ENCODE measurements around the gene FMOD.
A peak's percentile ranks its signal among the peaks of the same experiment; 100 is the strongest.

FMOD gene

GRCh38 chr1:203343956-203344754, 6.8 kb downstream of the FMOD start:
- Histone ChIP-seq H3K27ac (ENCODE audit: insufficient read depth, low read depth, low read length, poor library complexity, severe bottlenecking) (no peak overlapping the region), H3K36me3 (ENCODE audit: control insufficient read depth, insufficient read depth, low read length) (no peaks in the 10 kb centered on the region), H3K9me3 (ENCODE audit: control insufficient read depth, low read length) (no peaks in the 10 kb centered on the region), H3K4me3 (ENCODE audit: insufficient read depth, low read depth, low read length) (no peak overlapping the region), H3K27me3 (ENCODE audit: control insufficient read depth, insufficient read depth, low read length, poor library complexity, severe bottlenecking) (peaks cover 4% of the 10 kb centered on the region), H3K4me1 (ENCODE audit: control insufficient read depth, insufficient read depth, low read length) (no peaks in the 10 kb centered on the region)
- WGBS, 2 experiments: 88 to 95% methylated on average over 8 to 9 of the region's 9 CpGs

- H3K4me3 ChIP-seq (ENCODE audit: insufficient read depth, low read depth, low read length): no peak overlapping the region
- no peaks in the 10 kb centered on the region for H3K4me1 ChIP-seq (ENCODE audit: control insufficient read depth, insufficient read depth, low read length)
- no peaks in the 10 kb centered on the region for H3K9me3 ChIP-seq (ENCODE audit: control insufficient read depth, low read length)
- H3K27ac ChIP-seq (ENCODE audit: insufficient read depth, low read depth, low read length, poor library complexity, severe bottlenecking): no peak overlapping the region
- WGBS, 2 experiments: 71 to 72% methylated on average over 23 of the region's 23 CpGs
- peaks cover 4% of the 10 kb centered on the region for H3K27me3 ChIP-seq (ENCODE audit: control insufficient read depth, insufficient read depth, low read length, poor library complexity, severe bottlenecking)
- no peaks in the 10 kb centered on the region for H3K36me3 ChIP-seq (ENCODE audit: control insufficient read depth, insufficient read depth, low read length)
Measured at GRCh38 chr1:203342192-203342940, 8.6 kb downstream of the FMOD start.

DNA sequence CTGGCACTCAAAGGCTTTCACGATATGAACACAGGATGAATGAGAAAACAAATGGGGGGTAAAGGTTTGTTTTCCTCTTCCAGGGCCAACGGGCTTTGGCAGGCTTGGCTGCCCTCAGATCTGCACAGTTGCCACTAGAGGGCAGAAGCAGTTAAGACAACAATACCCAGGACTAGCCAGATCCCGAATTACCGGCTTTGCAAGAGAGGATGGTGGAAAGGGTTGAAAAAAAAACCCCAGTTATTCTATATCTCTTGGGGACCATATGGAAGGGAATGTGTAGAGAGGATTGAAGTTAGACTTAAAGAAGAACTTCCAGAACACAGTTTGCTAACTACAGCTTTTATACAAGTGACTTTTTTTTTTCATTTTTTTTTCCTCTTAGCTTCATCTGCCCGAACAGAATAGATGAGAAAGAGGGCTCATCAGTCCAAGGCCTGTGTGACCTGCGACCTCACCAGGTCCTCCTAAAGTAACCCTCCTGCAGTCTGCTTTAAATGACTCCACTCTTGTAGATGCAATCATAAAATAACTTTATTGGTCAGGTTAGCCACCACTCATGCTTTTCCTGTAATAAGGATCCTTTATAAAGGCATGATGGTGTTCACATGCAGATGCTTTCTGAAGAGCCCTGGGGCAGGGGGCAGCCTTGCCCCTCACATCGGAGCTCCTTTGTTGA, 10.7 kb downstream of the FMOD start:
- Histone ChIP-seq H3K4me3 (ENCODE audit: insufficient read depth, low read depth, low read length) (no peak overlapping the region), H3K9me3 (ENCODE audit: control insufficient read depth, low read length) (no peaks in the 10 kb centered on the region), H3K27me3 (ENCODE audit: control insufficient read depth, insufficient read depth, low read length, poor library complexity, severe bottlenecking) (peaks cover 4% of the 10 kb centered on the region), H3K36me3 (ENCODE audit: control insufficient read depth, insufficient read depth, low read length) (no peaks in the 10 kb centered on the region), H3K4me1 (ENCODE audit: control insufficient read depth, insufficient read depth, low read length) (peaks cover 6% of the 10 kb centered on the region), H3K27ac (ENCODE audit: insufficient read depth, low read depth, low read length, poor library complexity, severe bottlenecking) (no peak overlapping the region)
- WGBS, 2 experiments: 26 to 31% methylated on average over 7 of the region's 7 CpGs

GRCh38 chr1:203338335-203339036, 12.4 kb downstream of the FMOD start:
- H3K4me1 ChIP-seq (ENCODE audit: control insufficient read depth, insufficient read depth, low read length): peaks cover 6% of the 10 kb centered on the region
- no peak overlapping the region for H3K4me3 ChIP-seq (ENCODE audit: insufficient read depth, low read depth, low read length)
- no peak overlapping the region for H3K27ac ChIP-seq (ENCODE audit: insufficient read depth, low read depth, low read length, poor library complexity, severe bottlenecking)
- WGBS, 2 experiments: 56 to 59% methylated on average over 14 to 18 of the region's 18 CpGs
- H3K9me3 ChIP-seq (ENCODE audit: control insufficient read depth, low read length): no peaks in the 10 kb centered on the region
- no peaks in the 10 kb centered on the region for H3K36me3 ChIP-seq (ENCODE audit: control insufficient read depth, insufficient read depth, low read length)
- peaks cover 4% of the 10 kb centered on the region for H3K27me3 ChIP-seq (ENCODE audit: control insufficient read depth, insufficient read depth, low read length, poor library complexity, severe bottlenecking)

DNA sequence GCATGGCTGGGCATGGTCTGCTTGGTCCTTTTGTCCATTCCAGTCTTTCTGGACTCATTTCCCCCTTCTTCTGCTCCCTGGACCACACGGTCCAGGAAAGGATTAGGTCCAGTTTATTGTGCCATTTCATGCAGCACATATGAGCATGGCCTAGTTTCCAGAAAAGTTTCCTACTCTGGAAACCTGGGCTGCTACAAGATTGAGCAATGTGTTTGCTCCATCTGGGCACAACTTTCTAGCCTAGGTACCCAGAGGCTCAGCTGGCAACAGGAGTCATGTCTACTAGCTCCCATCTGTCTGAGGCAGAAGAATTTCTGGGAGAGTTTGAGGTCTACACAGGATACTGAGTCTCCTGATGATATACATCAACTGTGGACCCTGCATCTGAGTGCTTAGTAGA, 14.8 kb downstream of the FMOD start:
- Histone ChIP-seq H3K4me1 (ENCODE audit: control insufficient read depth, insufficient read depth, low read length) (peaks cover 6% of the 10 kb centered on the region), H3K9me3 (ENCODE audit: control insufficient read depth, low read length) (no peaks in the 10 kb centered on the region), H3K4me3 (ENCODE audit: insufficient read depth, low read depth, low read length) (no peak overlapping the region), H3K36me3 (ENCODE audit: control insufficient read depth, insufficient read depth, low read length) (no peaks in the 10 kb centered on the region), H3K27me3 (ENCODE audit: control insufficient read depth, insufficient read depth, low read length, poor library complexity, severe bottlenecking) (peaks cover 4% of the 10 kb centered on the region), H3K27ac (ENCODE audit: insufficient read depth, low read depth, low read length, poor library complexity, severe bottlenecking) (no peak overlapping the region)
- 83 to 88% methylated on average over 1 of the region's 1 CpG for WGBS, 2 experiments

- Histone ChIP-seq H3K9me3 (ENCODE audit: control insufficient read depth, low read length) (no peaks in the 10 kb centered on the region), H3K27ac (ENCODE audit: insufficient read depth, low read depth, low read length, poor library complexity, severe bottlenecking) (no peak overlapping the region), H3K27me3 (ENCODE audit: control insufficient read depth, insufficient read depth, low read length, poor library complexity, severe bottlenecking) (peaks cover 4% of the 10 kb centered on the region), H3K4me1 (ENCODE audit: control insufficient read depth, insufficient read depth, low read length) (peaks cover 6% of the 10 kb centered on the region), H3K4me3 (ENCODE audit: insufficient read depth, low read depth, low read length) (no peak overlapping the region), H3K36me3 (ENCODE audit: control insufficient read depth, insufficient read depth, low read length) (no peaks in the 10 kb centered on the region)
- WGBS, 2 experiments: 91 to 98% methylated on average over 4 of the region's 4 CpGs
Measured at GRCh38 chr1:203335503-203335902, 15.4 kb downstream of the FMOD start.

DNA sequence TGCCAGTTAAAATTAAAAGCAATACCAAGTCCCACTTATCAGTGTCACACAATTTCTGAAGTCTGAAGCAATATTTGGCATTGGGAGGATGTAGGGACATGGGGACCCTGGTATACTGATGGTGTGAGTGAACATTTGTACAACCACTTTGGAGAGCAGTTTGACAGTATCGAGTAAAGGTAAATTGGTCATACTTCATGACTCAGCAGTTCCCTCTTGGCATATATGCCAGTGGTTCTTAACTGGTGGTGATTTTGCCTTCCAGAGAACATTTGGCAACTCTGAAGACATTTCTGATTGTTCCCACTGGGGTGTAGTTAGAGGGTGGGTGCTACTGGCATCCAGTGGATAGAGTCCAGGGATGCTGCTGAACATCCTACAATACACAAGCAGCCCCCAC, 19.7 kb downstream of the FMOD start:
- Histone ChIP-seq H3K4me3 (ENCODE audit: insufficient read depth, low read depth, low read length) (no peak overlapping the region), H3K4me1 (ENCODE audit: control insufficient read depth, insufficient read depth, low read length) (peaks cover 18% of the 10 kb centered on the region), H3K27ac (ENCODE audit: insufficient read depth, low read depth, low read length, poor library complexity, severe bottlenecking) (no peak overlapping the region), H3K36me3 (ENCODE audit: control insufficient read depth, insufficient read depth, low read length) (no peaks in the 10 kb centered on the region), H3K9me3 (ENCODE audit: control insufficient read depth, low read length) (no peaks in the 10 kb centered on the region), H3K27me3 (ENCODE audit: control insufficient read depth, insufficient read depth, low read length, poor library complexity, severe bottlenecking) (no peaks in the 10 kb centered on the region)
- 90 to 100% methylated on average over 1 of the region's 1 CpG for WGBS, 2 experiments

DNA sequence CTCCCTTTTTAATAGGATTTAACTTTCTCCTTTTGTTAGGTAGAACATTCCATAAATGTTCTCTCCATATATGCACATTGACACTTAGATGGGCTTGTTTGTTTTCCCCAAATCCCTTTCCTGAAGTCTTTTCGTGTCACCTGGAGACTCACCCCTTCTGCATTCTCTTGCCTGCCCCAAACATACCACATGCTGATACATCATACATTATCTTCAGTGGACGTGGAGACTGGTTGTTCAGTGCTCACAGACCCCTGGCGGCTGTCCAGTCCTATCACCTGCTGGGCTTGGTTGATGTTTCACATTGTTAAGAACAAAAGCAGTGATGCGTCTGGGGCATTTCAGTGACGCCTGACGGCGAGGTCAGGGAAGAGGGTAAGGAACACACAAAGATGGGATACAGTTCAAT, 22.2 kb downstream of the FMOD start:
- Histone ChIP-seq H3K27ac (ENCODE audit: insufficient read depth, low read depth, low read length, poor library complexity, severe bottlenecking) (no peak overlapping the region), H3K9me3 (ENCODE audit: control insufficient read depth, low read length) (no peaks in the 10 kb centered on the region), H3K4me1 (ENCODE audit: control insufficient read depth, insufficient read depth, low read length) (peaks cover 43% of the 10 kb centered on the region), H3K27me3 (ENCODE audit: control insufficient read depth, insufficient read depth, low read length, poor library complexity, severe bottlenecking) (no peaks in the 10 kb centered on the region), H3K4me3 (ENCODE audit: insufficient read depth, low read depth, low read length) (no peak overlapping the region), H3K36me3 (ENCODE audit: control insufficient read depth, insufficient read depth, low read length) (no peaks in the 10 kb centered on the region)
- 10 to 13% methylated on average over 7 of the region's 7 CpGs for WGBS, 2 experiments

- Histone ChIP-seq H3K27ac (ENCODE audit: insufficient read depth, low read depth, low read length, poor library complexity, severe bottlenecking) (peak overlapping the region; percentile 92), H3K36me3 (ENCODE audit: control insufficient read depth, insufficient read depth, low read length) (no peaks in the 10 kb centered on the region), H3K4me1 (ENCODE audit: control insufficient read depth, insufficient read depth, low read length) (peaks cover 51% of the 10 kb centered on the region), H3K4me3 (ENCODE audit: insufficient read depth, low read depth, low read length) (peak overlapping the region; percentile 39), H3K27me3 (ENCODE audit: control insufficient read depth, insufficient read depth, low read length, poor library complexity, severe bottlenecking) (no peaks in the 10 kb centered on the region), H3K9me3 (ENCODE audit: control insufficient read depth, low read length) (no peaks in the 10 kb centered on the region)
- 4 to 5% methylated on average over 31 of the region's 31 CpGs for WGBS, 2 experiments
Measured at GRCh38 chr1:203327684-203328457, 23.1 kb downstream of the FMOD start.

Measured in ectodermal cell (in vitro differentiated cells).